WTC11 (cell line): ENCODE measurements around the gene SEC24B.

Experiments
- CTCF ChIP-seq: fragments of 200-600 bp; IDR thresholded peaks from 2 replicates; pipeline ENCODE4 v1.8.0; 2022; ENCODE audit warnings: antibody characterized with exemption
- ETV6 ChIP-seq: sonication (generic); formaldehyde crosslinking; IDR thresholded peaks from 2 replicates; pipeline ENCODE4 v1.8.1; 2022; ENCODE audit warnings: mild to moderate bottlenecking, missing genetic modification reagents
- FOXJ3 ChIP-seq: sonication (generic); formaldehyde crosslinking; IDR thresholded peaks from 2 replicates; pipeline ENCODE4 v1.9.0; 2021; ENCODE audit warnings: missing genetic modification reagents, mild to moderate bottlenecking, borderline replicate concordance
- GRHL2 ChIP-seq: fragments of 250-450 bp; sonication (Bioruptor Pico); IDR thresholded peaks from 2 replicates; pipeline ENCODE4 v1.8.0; 2022; ENCODE audit warnings: mild to moderate bottlenecking, moderate library complexity; ENCODE audit not compliant: insufficient replicate concordance, severe bottlenecking
- IRF1 ChIP-seq: sonication (generic); formaldehyde crosslinking; IDR thresholded peaks from 2 replicates; pipeline ENCODE4 v1.8.0; 2023; ENCODE audit warnings: missing genetic modification reagents
- JUN ChIP-seq: sonication (generic); formaldehyde crosslinking; IDR thresholded peaks from 2 replicates; pipeline ENCODE4 v1.8.0; 2023; ENCODE audit warnings: mild to moderate bottlenecking, missing genetic modification reagents
- NFYB ChIP-seq: sonication (generic); formaldehyde crosslinking; conservative IDR thresholded peaks from 2 replicates; pipeline ENCODE4 v1.8.0; 2022; ENCODE audit warnings: low read depth, missing genetic modification reagents
- TCF7 ChIP-seq: sonication (generic); formaldehyde crosslinking; IDR thresholded peaks from 2 replicates; pipeline ENCODE4 v1.8.0; 2022; ENCODE audit warnings: mild to moderate bottlenecking, low read depth, missing genetic modification reagents, moderate library complexity
- TEAD4 ChIP-seq: sonication (generic); formaldehyde crosslinking; IDR thresholded peaks from 2 replicates; pipeline ENCODE4 v1.8.0; 2022; ENCODE audit warnings: mild to moderate bottlenecking, missing genetic modification reagents
- ZBTB21 ChIP-seq: sonication (generic); formaldehyde crosslinking; IDR thresholded peaks from 2 replicates; pipeline ENCODE4 v1.8.1; 2023; ENCODE audit warnings: mild to moderate bottlenecking, missing genetic modification reagents, borderline replicate concordance
- ZNF263 ChIP-seq: sonication (generic); formaldehyde crosslinking; IDR thresholded peaks from 2 replicates; pipeline ENCODE4 v1.8.1; 2022; ENCODE audit warnings: low read depth, mild to moderate bottlenecking, moderate library complexity, missing genetic modification reagents
- ZNF281 ChIP-seq: sonication (generic); formaldehyde crosslinking; IDR thresholded peaks from 2 replicates; pipeline ENCODE4 v1.8.0; 2023; ENCODE audit warnings: mild to moderate bottlenecking, missing genetic modification reagents
- ZNF416 ChIP-seq: fragments of 250-450 bp; sonication (Bioruptor Pico); IDR thresholded peaks from 2 replicates; pipeline ENCODE4 v1.9.0; 2021; ENCODE audit warnings: mild to moderate bottlenecking, inconsistent platforms
- TF ChIP-seq, protein P1 (sequence below): sonication (generic); formaldehyde crosslinking; IDR thresholded peaks from 2 replicates; pipeline ENCODE4 v1.8.1; 2022; ENCODE audit warnings: missing genetic modification reagents, borderline replicate concordance

GRCh38 chr4:109462802-109463201, 29.2 kb downstream of the SEC24B start:
- TF ChIP-seq ZNF281 (CRISPR knock-in tag), result no peak
- no peak for TF ChIP-seq FOXJ3 (CRISPR knock-in tag)
- TF ChIP-seq CTCF, result no peak
- TF ChIP-seq ZNF263 (CRISPR knock-in tag), result no peak
- TF ChIP-seq JUN (CRISPR knock-in tag), result no peak
- no peak for TF ChIP-seq TCF7 (CRISPR knock-in tag)
- no peak for TF ChIP-seq GRHL2
- TF ChIP-seq IRF1, result no peak
- TF ChIP-seq, protein P1, sequence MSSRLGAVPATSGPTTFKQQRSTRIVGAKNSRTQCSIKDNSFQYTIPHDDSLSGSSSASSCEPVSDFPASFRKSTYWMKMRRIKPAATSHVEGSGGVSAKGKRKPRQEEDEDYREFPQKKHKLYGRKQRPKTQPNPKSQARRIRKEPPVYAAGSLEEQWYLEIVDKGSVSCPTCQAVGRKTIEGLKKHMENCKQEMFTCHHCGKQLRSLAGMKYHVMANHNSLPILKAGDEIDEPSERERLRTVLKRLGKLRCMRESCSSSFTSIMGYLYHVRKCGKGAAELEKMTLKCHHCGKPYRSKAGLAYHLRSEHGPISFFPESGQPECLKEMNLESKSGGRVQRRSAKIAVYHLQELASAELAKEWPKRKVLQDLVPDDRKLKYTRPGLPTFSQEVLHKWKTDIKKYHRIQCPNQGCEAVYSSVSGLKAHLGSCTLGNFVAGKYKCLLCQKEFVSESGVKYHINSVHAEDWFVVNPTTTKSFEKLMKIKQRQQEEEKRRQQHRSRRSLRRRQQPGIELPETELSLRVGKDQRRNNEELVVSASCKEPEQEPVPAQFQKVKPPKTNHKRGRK (CRISPR knock-in tag), result no peak
- TF ChIP-seq TEAD4 (CRISPR knock-in tag), result no peak
- no peak for TF ChIP-seq NFYB (CRISPR knock-in tag)
- no peak for TF ChIP-seq ZBTB21
- TF ChIP-seq ZNF416 (CRISPR knock-in tag), result no peak
- no peak for TF ChIP-seq ETV6 (CRISPR knock-in tag)
